Measurements from ENCODE around the gene NOPCHAP1.

DNA sequence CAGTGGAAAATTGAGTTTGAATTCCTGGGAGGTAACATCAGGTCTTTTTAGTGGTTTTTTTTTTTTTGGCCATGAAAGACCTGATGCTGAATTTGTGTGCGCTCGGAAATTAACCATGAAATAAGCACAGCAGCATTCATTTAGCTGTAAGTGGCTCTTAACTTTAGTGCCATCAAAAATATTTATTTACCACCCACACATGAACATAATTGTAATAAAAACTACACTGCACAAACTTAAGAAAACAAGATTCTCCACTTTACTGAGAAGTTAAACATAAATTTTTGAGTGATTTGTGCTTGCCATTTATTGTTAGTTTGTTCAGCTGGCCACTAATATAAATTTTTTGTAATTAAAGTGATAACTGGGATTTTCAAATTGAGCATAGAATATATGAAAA lies 30.4 kb upstream of the NOPCHAP1 start:
- TF ChIP-seq EZH2 (IDR thresholded peaks at IDR 0.05; ENCODE audit: borderline replicate concordance, low read length): no peak
- TF ChIP-seq, protein P1, sequence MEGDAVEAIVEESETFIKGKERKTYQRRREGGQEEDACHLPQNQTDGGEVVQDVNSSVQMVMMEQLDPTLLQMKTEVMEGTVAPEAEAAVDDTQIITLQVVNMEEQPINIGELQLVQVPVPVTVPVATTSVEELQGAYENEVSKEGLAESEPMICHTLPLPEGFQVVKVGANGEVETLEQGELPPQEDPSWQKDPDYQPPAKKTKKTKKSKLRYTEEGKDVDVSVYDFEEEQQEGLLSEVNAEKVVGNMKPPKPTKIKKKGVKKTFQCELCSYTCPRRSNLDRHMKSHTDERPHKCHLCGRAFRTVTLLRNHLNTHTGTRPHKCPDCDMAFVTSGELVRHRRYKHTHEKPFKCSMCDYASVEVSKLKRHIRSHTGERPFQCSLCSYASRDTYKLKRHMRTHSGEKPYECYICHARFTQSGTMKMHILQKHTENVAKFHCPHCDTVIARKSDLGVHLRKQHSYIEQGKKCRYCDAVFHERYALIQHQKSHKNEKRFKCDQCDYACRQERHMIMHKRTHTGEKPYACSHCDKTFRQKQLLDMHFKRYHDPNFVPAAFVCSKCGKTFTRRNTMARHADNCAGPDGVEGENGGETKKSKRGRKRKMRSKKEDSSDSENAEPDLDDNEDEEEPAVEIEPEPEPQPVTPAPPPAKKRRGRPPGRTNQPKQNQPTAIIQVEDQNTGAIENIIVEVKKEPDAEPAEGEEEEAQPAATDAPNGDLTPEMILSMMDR (IDR thresholded peaks at IDR 0.05; ENCODE audit: low read length): no peak
